Esophagus squamous epithelium (tissue), 4 donors: ENCODE results near the gene EEF1A2.

Experiments
- POLR2A ChIP-seq, 4 donors: fragments of 450-650 bp; IDR thresholded peaks; one replicate each; pipeline ENCODE4 v1.6.1; 2017; ENCODE audit warnings: antibody characterized with exemption in 4 of 4, mild to moderate bottlenecking in 4 of 4, moderate library complexity in 3 of 4
- TF ChIP-seq, protein P1 (sequence below), 6 experiments: fragments of 450-650 bp in 4 of 6; fragments of 200-600 bp in 2 of 6; sonication (generic) in 2 of 6; IDR thresholded peaks; one replicate each; pipeline ENCODE4 v1.5.1; 2016 to 2019; ENCODE audit warnings: antibody characterized with exemption in 6 of 6, mild to moderate bottlenecking in 4 of 6, moderate library complexity in 4 of 6

DNA sequence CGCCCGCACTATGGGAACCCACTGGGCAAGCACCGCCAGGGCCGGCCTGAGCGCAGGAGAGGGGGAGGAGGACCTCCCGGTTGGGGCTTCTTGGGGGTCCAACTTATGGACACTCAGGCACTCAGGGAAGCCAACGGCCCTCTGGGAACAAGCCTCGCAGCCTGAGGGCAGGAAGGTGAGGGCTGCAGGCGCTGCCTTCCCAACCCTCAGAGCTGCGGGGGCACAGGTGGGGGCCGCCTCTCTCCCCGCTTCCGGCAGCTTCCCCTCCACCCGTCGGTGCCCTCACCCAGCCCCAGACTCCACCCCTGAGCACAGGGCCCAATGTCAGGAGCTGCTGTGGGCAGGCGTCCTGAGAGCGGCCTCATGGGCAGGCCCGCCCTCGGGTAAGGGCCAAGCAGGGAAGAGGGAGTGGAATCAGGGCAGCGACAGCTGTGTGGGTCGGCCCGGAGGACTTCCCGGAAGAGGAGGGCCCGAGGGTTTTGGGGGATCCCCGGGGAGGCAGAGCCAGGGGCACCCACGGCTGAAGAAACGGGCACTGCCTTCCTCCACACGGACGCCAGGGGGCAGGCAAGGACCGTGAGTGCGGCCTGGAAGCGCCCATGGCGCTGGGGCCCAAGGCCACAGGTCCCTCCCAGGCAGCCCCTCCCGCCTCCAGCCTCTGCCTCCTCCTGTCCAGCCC lies 38.8 kb upstream of the EEF1A2 start:
- TF ChIP-seq POLR2A (IDR thresholded peaks at IDR 0.05): peak in 3 of 4 donors; percentile 61 to 78 (median 63)
- TF ChIP-seq, protein P1, sequence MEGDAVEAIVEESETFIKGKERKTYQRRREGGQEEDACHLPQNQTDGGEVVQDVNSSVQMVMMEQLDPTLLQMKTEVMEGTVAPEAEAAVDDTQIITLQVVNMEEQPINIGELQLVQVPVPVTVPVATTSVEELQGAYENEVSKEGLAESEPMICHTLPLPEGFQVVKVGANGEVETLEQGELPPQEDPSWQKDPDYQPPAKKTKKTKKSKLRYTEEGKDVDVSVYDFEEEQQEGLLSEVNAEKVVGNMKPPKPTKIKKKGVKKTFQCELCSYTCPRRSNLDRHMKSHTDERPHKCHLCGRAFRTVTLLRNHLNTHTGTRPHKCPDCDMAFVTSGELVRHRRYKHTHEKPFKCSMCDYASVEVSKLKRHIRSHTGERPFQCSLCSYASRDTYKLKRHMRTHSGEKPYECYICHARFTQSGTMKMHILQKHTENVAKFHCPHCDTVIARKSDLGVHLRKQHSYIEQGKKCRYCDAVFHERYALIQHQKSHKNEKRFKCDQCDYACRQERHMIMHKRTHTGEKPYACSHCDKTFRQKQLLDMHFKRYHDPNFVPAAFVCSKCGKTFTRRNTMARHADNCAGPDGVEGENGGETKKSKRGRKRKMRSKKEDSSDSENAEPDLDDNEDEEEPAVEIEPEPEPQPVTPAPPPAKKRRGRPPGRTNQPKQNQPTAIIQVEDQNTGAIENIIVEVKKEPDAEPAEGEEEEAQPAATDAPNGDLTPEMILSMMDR (IDR thresholded peaks at IDR 0.05): peak; percentile 94 to 99 (median 98)
